Neural crest cell (in vitro differentiated cells): ENCODE results near the gene SHMT2. TPM values are rescaled to one million over a fixed set of nuclear protein-coding genes. Genes with fewer than 3 reads are reported as not detected.

Source experiments
- microRNA-seq: library from miRNA; unstranded; fragments of <30 nt; microRNA quantifications from one replicate; pipeline ENCODE4, GENCODE V29; 2020
- total RNA-seq: library from RNA; stranded (reverse); gene quantifications from 2 replicates; pipeline ENCODE4 v1.2.1, GENCODE V29; 2021

The SHMT2 gene
- total RNA-seq, 1 donor from 2014 or later: 230 TPM

Small RNA genes within 50 kb of the gene (microRNA-seq; reads per million reads assigned to microRNA genes)
- gene MIR1228: 23.7 reads per million, percentile 38 among the genes with 10 or more reads in this experiment

Other genes starting within 250 kb of the SHMT2 start
- gene ZBTB39, start 223.2 kb upstream of the SHMT2 start, total RNA-seq: 27.9 and 28.6 TPM in 2 replicates
- 0.51 TPM in 1 of 2 replicates, not detected in the other for gene TAC3, start 213.2 kb upstream of the SHMT2 start, total RNA-seq
- 0.25 and 0.40 TPM in 2 replicates for gene MYO1A, start 179.6 kb upstream of the SHMT2 start, total RNA-seq
- gene NEMP1, start 150.9 kb upstream of the SHMT2 start, total RNA-seq: 44.0 and 49.6 TPM in 2 replicates
- 58.0 and 61.2 TPM in 2 replicates for gene NAB2, start 140.6 kb upstream of the SHMT2 start, total RNA-seq
- 40.2 and 41.7 TPM in 2 replicates for gene STAT6, start 118.3 kb upstream of the SHMT2 start, total RNA-seq
- gene LRP1, start 101.2 kb upstream of the SHMT2 start, total RNA-seq: 61.8 and 62.7 TPM in 2 replicates
- not detected in 2 replicates for gene LRP1-AS, start 82.1 kb upstream of the SHMT2 start, total RNA-seq
- gene NXPH4, start 12.9 kb upstream of the SHMT2 start, total RNA-seq: 0.71 and 0.91 TPM in 2 replicates
- gene STAC3, start 21.5 kb downstream of the SHMT2 start, total RNA-seq: 3.8 and 4.1 TPM in 2 replicates
- 57.3 and 57.5 TPM in 2 replicates for gene R3HDM2, start 201.3 kb downstream of the SHMT2 start, total RNA-seq
- gene INHBC, start 205.1 kb downstream of the SHMT2 start, total RNA-seq: 0.14 TPM in 1 of 2 replicates, not detected in the other
- 0.36 and 0.61 TPM in 2 replicates for gene INHBE, start 225.6 kb downstream of the SHMT2 start, total RNA-seq
- 0.58 and 1.3 TPM in 2 replicates for gene GLI1, start 230.1 kb downstream of the SHMT2 start, total RNA-seq